ENCODE measurements around the gene TRAPPC12. TPM values are rescaled to one million over a fixed set of nuclear protein-coding genes. Genes with fewer than 3 reads are reported as not detected.
"Not testable (repeated sequence)": the region's sequence is repeated elsewhere in the genome, so short reads cannot be mapped to it uniquely, and the experiment has no call there.

The TRAPPC12 gene
- total RNA-seq, 4 donors from 2014 or later: 28.4 to 64.7 (median 55.9) TPM

GRCh38 chr2:3365219-3365618 is 14.3 kb upstream of the TRAPPC12 start:
- Histone ChIP-seq H3K9me3 (no peaks in the 10 kb centered on the region), H3K4me1 (no peaks in the 10 kb centered on the region), H3K4me3 (no peak overlapping the region), H3K36me3 (no peaks in the 10 kb centered on the region), H3K27ac (no peak overlapping the region), H3K27me3 (no peaks in the 10 kb centered on the region)
- TF ChIP-seq CTCF (IDR thresholded peaks at IDR 0.05) (no peak), POLR2A (IDR thresholded peaks at IDR 0.05) (no peak)
- DNase-seq: no peak
- 84 to 92% methylated on average over 5 of the region's 5 CpGs for WGBS, 2 donors
- intact Hi-C loops (cut with DNase I): no loop called here

- Histone ChIP-seq H3K27me3 (no peaks in the 10 kb centered on the region), H3K9me3 (no peaks in the 10 kb centered on the region), H3K27ac (no peak overlapping the region), H3K4me3 (no peak overlapping the region), H3K36me3 (no peaks in the 10 kb centered on the region), H3K4me1 (no peaks in the 10 kb centered on the region)
- DNase-seq: no peak
- 100% methylated on average over 1 to 3 of the region's 4 CpGs for WGBS, 2 donors
- intact Hi-C loops (cut with DNase I): no loop called here
- no peak for TF ChIP-seq CTCF (IDR thresholded peaks at IDR 0.05)
- no peak for TF ChIP-seq POLR2A (IDR thresholded peaks at IDR 0.05)
Observed at GRCh38 chr2:3368261-3368722, 11.2 kb upstream of the TRAPPC12 start.

- H3K27me3 ChIP-seq; H3K4me3 ChIP-seq; H3K27ac ChIP-seq; H3K9me3 ChIP-seq; intact Hi-C loops (cut with DNase I); H3K4me1 ChIP-seq; DNase-seq; H3K36me3 ChIP-seq: not testable (repeated sequence)
- 90 to 93% methylated on average over 3 to 15 of the region's 34 CpGs for WGBS, 2 donors
Observed at GRCh38 chr2:3369340-3370181, 9.9 kb upstream of the TRAPPC12 start.

- no peak for TF ChIP-seq CTCF (IDR thresholded peaks at IDR 0.05)
- no peak for TF ChIP-seq POLR2A (IDR thresholded peaks at IDR 0.05)
- Histone ChIP-seq H3K27ac (peak overlapping the region in 1 of 4 donors; percentile 92), H3K36me3 (peaks cover 0 to 8% (median 0%) of the 10 kb centered on the region in 3 donors), H3K9me3 (no peaks in the 10 kb centered on the region), H3K4me3 (peak overlapping the region in 3 of 4 donors; percentile 67 to 95 (median 83)), H3K4me1 (peaks cover 20 to 52% (median 27%) of the 10 kb centered on the region in 3 donors), H3K27me3 (no peaks in the 10 kb centered on the region)
- intact Hi-C loops (cut with DNase I): no loop called here
- DNase-seq: no peak
- 62 to 69% methylated on average over 6 of the region's 6 CpGs for WGBS, 2 donors
Observed at GRCh38 chr2:3376821-3377220, 2.7 kb upstream of the TRAPPC12 start.

- H3K27me3 ChIP-seq: no peaks in the 10 kb centered on the region
- DNase-seq: no peak
- peaks cover 0 to 12% (median 0%) of the 10 kb centered on the region in 3 donors for H3K36me3 ChIP-seq
- peaks cover 20 to 52% (median 27%) of the 10 kb centered on the region in 3 donors for H3K4me1 ChIP-seq
- peak overlapping the region; percentile 86 to 97 (median 92) for H3K27ac ChIP-seq
- intact Hi-C loops (cut with DNase I): no loop called here
- 0 to 1% methylated on average over 8 of the region's 8 CpGs for WGBS, 2 donors
- peak overlapping the region; percentile 67 to 95 (median 76) for H3K4me3 ChIP-seq
- no peaks in the 10 kb centered on the region for H3K9me3 ChIP-seq
- TF ChIP-seq POLR2A (IDR thresholded peaks at IDR 0.05): no peak
- TF ChIP-seq CTCF (IDR thresholded peaks at IDR 0.05): no peak
Observed at GRCh38 chr2:3377279-3377611, 2.2 kb upstream of the TRAPPC12 start.

Data from esophagus squamous epithelium (tissue), 5 donors.